ENCODE results near the gene LAMC1.

GRCh38 chr1:183063349-183063748 lies 40.1 kb downstream of the LAMC1 start:
- TF ChIP-seq CTCF (conservative IDR thresholded peaks at IDR 0.05) (no peak), ZFX (IDR thresholded peaks at IDR 0.05) (no peak)
